Measurements from ENCODE around the gene ASXL1. TPM values are rescaled to one million over a fixed set of nuclear protein-coding genes. Genes with fewer than 3 reads are reported as not detected.

ASXL1 gene
- total RNA-seq, 2 experiments from 2014 or later: 129 to 137 TPM

- peaks cover 59% of the 10 kb centered on the region for H3K36me3 Mint-ChIP-seq (ENCODE audit: low read depth)
- CTCF ChIA-PET: interaction anchor here (1.4 kb wide), 1 partner anchor 9 kb away, joined by 4 read pairs; no protein-coding TSS in a partner anchor
These were observed 78.8 kb downstream of the ASXL1 start for GRCh38 chr20:32436968-32437367.

GRCh38 chr20:32437391-32438074, 79.4 kb downstream of the ASXL1 start:
- intact Hi-C loops (cut with micrococcal nuclease): no loop called here
- H3K9me3 Mint-ChIP-seq: no peaks in the 10 kb centered on the region
- H3K36me3 Mint-ChIP-seq (ENCODE audit: low read depth): peaks cover 57% of the 10 kb centered on the region
- CTCF ChIA-PET: interaction anchor here (1.4 kb wide), 1 partner anchor 10 kb away, joined by 4 read pairs; no protein-coding TSS in a partner anchor
- POLR2A ChIA-PET: interaction anchor here (1.1 to 1.3 kb wide), 2 partner anchors 11 to 12 kb away, joined by 3 to 4 read pairs; no protein-coding TSS in a partner anchor
- peaks cover 22% of the 10 kb centered on the region for H3K4me1 Mint-ChIP-seq (ENCODE audit: low read depth)
- H3K27me3 Mint-ChIP-seq: no peaks in the 10 kb centered on the region
- TF ChIP-seq CTCF (IDR thresholded peaks at IDR 0.05): peak; percentile 36
- H3K27ac Mint-ChIP-seq: peak overlapping the region; percentile 20
- peak; percentile 34 for ATAC-seq
- DNase-seq: peak; percentile 34
- H3K4me3 Mint-ChIP-seq: no peak overlapping the region

More at GRCh38 chr20:32436968-32437367, 78.8 kb downstream of the ASXL1 start:
- H3K4me3 Mint-ChIP-seq: no peak overlapping the region
- no peak for DNase-seq
- H3K27ac Mint-ChIP-seq: peak overlapping the region; percentile 9
- no peaks in the 10 kb centered on the region for H3K9me3 Mint-ChIP-seq
- intact Hi-C loops (cut with micrococcal nuclease): no loop called here
- TF ChIP-seq CTCF (IDR thresholded peaks at IDR 0.05): no peak
- POLR2A ChIA-PET: interaction anchor here (1.1 to 1.3 kb wide), 2 partner anchors 12 kb away, joined by 3 to 4 read pairs; no protein-coding TSS in a partner anchor
- ATAC-seq: no peak
- no peaks in the 10 kb centered on the region for H3K27me3 Mint-ChIP-seq
- peaks cover 21% of the 10 kb centered on the region for H3K4me1 Mint-ChIP-seq (ENCODE audit: low read depth)

GRCh38 chr20:32438331-32438858, 80.3 kb downstream of the ASXL1 start:
- no peaks in the 10 kb centered on the region for H3K9me3 Mint-ChIP-seq
- peaks cover 51% of the 10 kb centered on the region for H3K36me3 Mint-ChIP-seq (ENCODE audit: low read depth)
- peaks cover 29% of the 10 kb centered on the region for H3K4me1 Mint-ChIP-seq (ENCODE audit: low read depth)
- no peak for DNase-seq
- ATAC-seq: no peak
- H3K27me3 Mint-ChIP-seq: no peaks in the 10 kb centered on the region
- intact Hi-C loops (cut with micrococcal nuclease): no loop called here
- ChIA-PET POLR2A (no interaction called here), CTCF (no interaction called here)
- TF ChIP-seq CTCF (IDR thresholded peaks at IDR 0.05): no peak
- H3K4me3 Mint-ChIP-seq: no peak overlapping the region
- peak overlapping the region; percentile 65 for H3K27ac Mint-ChIP-seq

DNA sequence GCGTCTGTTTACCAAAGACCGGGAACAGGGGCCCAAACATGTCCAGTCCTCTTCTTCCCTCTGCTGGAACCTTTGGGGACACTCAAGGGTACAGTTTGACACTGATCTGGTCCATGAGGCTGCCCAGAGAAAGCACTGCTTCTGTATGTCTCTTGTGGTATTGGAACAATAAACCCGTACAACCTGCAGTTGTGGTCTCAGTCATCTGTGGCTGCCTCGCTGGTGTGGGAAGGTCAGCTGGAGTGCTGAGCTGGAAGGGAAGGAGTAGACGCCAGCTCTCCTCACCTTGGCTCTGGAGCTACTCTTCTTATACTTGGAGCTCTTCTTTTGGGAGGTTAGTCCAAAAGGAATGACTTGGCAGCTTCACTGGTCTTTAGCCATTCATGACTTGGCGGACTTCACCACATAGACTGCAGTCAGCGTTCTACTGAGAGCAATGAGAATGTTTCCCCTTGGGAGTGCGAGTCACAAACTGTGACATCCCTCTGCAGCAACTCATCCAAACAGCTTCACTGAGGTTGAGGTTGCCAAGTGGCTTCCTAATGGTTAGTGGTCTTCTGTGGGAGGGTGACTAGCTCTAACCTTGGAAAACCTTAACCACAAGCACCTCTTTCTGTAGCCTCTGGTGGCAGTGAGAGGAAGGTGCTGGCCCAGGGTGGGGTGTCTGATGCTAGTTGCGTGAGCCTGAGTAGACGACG, 81.2 kb downstream of the ASXL1 start:
- H3K27me3 Mint-ChIP-seq: no peaks in the 10 kb centered on the region
- CTCF ChIA-PET: interaction anchor here (0.9 to 1.1 kb wide), 3 partner anchors 12 to 213 kb away, joined by 3 to 4 read pairs (median 3); no protein-coding TSS in a partner anchor
- TF ChIP-seq CTCF (IDR thresholded peaks at IDR 0.05): no peak
- H3K27ac Mint-ChIP-seq: peak overlapping the region; percentile 65
- peak; percentile 76 for ATAC-seq
- H3K9me3 Mint-ChIP-seq: no peaks in the 10 kb centered on the region
- DNase-seq: peak; percentile 69
- H3K4me1 Mint-ChIP-seq (ENCODE audit: low read depth): peaks cover 35% of the 10 kb centered on the region
- POLR2A ChIA-PET: interaction anchor here (0.7 kb wide), 1 partner anchor 82 kb away, joined by 3 read pairs; no protein-coding TSS in a partner anchor
- intact Hi-C loops (cut with micrococcal nuclease): no loop called here
- no peak overlapping the region for H3K4me3 Mint-ChIP-seq
- H3K36me3 Mint-ChIP-seq (ENCODE audit: low read depth): peaks cover 44% of the 10 kb centered on the region
